Aorta (tissue), 5 donors: ENCODE measurements around the gene AKAP13. TPM values are rescaled to one million over a fixed set of nuclear protein-coding genes. Genes with fewer than 3 reads are reported as not detected.

Source experiments
- ATAC-seq: fragments of 200-7000 bp; cut with Tn5 transposase; one replicate; pipeline ENCODE4 v1.9.1; 2022; ENCODE audit warnings: moderate library complexity; ENCODE audit not compliant: low FRiP score
- DNase-seq, 2 donors: peaks; one replicate each; pipeline ENCODE4 v3.0.0-alpha.2; 2020
- H3K27ac ChIP-seq, 2 donors: one replicate each; pipeline ENCODE4 v1.5.1; 2013; ENCODE audit warnings: low read length in 2 of 2, mild to moderate bottlenecking in 2 of 2, moderate library complexity in 2 of 2, control low read depth in 1 of 2, inconsistent platforms in 1 of 2, low read depth in 1 of 2
- H3K27me3 ChIP-seq, 2 donors: one replicate each; pipeline ENCODE4 v1.6.1; 2013; ENCODE audit warnings: control low read depth in 1 of 2, low read length in 1 of 2, mild to moderate bottlenecking in 1 of 2, moderate library complexity in 1 of 2; ENCODE audit not compliant: insufficient read depth in 2 of 2, control insufficient read depth in 1 of 2
- H3K36me3 ChIP-seq, 2 donors: one replicate each; pipeline ENCODE4 v1.6.1; 2013; ENCODE audit warnings: control low read depth in 1 of 2, low read length in 1 of 2, mild to moderate bottlenecking in 1 of 2; ENCODE audit not compliant: insufficient read depth in 2 of 2, control insufficient read depth in 1 of 2
- H3K4me1 ChIP-seq, 2 donors: one replicate each; pipeline ENCODE4 v1.6.1; 2013; ENCODE audit warnings: low read length in 2 of 2, control low read depth in 1 of 2, mild to moderate bottlenecking in 1 of 2, moderate library complexity in 1 of 2; ENCODE audit not compliant: insufficient read depth in 2 of 2, control insufficient read depth in 1 of 2
- H3K4me3 ChIP-seq, 2 donors: one replicate each; pipeline ENCODE4 v1.5.1; 2013; ENCODE audit warnings: low read length in 2 of 2, control low read depth in 1 of 2, mild to moderate bottlenecking in 1 of 2
- H3K9me3 ChIP-seq: one replicate; pipeline ENCODE4 v1.6.1; 2013; ENCODE audit warnings: mild to moderate bottlenecking, low read length; ENCODE audit not compliant: control insufficient read depth
- WGBS, 2 donors: extraction: QIAGEN DNeasy Blood & Tissue Kit; methylation state at CpG; one replicate each; pipeline ENCODE4 v1.1.7; 2013; 5-methylcytosine and 5-hydroxymethylcytosine counted together
- intact Hi-C, 2 donors: fragments of 100-400 bp; cut with DNase I; formaldehyde crosslinking; loops; one replicate each; pipeline versions ENCODE4 v1.14.2 to v1.15.0; 2022
- polyA plus RNA-seq, 2 donors: library from polyadenylated mRNA; stranded (reverse); fragments of 200-250 nt; gene quantifications; one replicate each; pipeline ENCODE4 v1.2.3, GENCODE V29; 2013
- total RNA-seq, 2 donors: library from RNA; stranded (reverse); fragmentation: NEBNext Ultra II Directional; extraction: Animal tissue kit (Norgen Biotek cat#: 25700); gene quantifications; one replicate each; pipeline ENCODE4 v1.2.1, GENCODE V29; 2021
- donor health status: healthy with polysubstance abuse.
- donor health status: Bipolar disorder and iron deficiency.
- donor health status: DM: no; HTN: no; CAD: no.
- donor health status: DM: no; HTN: no; CAD: no.
- donor health status: DM: yes; HTN: yes; CAD: no.

The AKAP13 gene
- total and polyA plus RNA-seq, 4 donors: 29.6 to 267 (median 138) TPM

DNA sequence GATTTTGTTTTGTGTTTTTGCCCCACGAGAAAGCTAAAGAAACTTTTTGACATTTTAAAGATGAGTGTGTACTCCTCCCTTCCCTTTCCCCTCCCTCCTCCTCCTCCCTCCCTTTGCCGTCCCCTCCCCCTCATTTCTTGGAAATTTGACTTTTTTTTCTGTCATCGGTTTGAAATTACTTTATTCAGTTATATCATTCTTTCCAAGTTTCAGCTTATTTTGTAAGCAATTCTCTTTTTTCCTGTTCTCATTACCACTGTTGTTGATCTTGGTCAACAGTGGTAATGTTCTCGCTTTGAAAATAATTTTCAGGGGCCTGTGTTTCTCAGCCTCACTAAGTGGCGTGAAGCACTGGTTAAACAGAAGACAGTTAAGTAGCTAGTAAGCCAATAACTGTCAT, 178.4 kb downstream of the AKAP13 start:
- H3K27me3 ChIP-seq: no peaks in the 10 kb centered on the region
- WGBS, 2 donors: 27 to 52% methylated on average over 5 of the region's 5 CpGs
- DNase-seq (no peak), ATAC-seq (no peak)
- no peak overlapping the region for H3K4me3 ChIP-seq
- peaks cover 0 to 5% of the 10 kb centered on the region in 2 donors for H3K4me1 ChIP-seq
- intact Hi-C loops: no loop called here
- no peak overlapping the region for H3K27ac ChIP-seq
- no peaks in the 10 kb centered on the region for H3K36me3 ChIP-seq
- no peaks in the 10 kb centered on the region for H3K9me3 ChIP-seq

DNA sequence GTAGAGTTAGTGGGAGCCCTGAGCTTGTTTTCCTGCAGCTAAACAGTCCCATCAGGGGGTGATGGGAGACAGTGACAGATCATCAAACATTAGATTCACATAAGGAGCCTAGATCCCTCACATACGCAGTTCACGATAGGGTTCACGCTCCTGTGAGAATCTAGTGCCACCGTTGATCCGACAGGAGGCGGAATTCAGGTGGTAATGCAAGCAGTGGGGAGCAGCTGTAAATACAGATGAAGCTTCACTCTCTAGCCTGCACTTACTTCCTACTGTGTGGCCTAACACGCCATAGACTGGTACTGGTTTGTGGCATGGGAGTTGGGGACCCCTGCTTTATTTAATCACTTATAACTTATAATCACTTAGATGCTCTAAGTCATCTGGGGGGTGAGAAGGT, 179.1 kb downstream of the AKAP13 start:
- Histone ChIP-seq H3K4me1 (peaks cover 0 to 5% of the 10 kb centered on the region in 2 donors), H3K27ac (no peak overlapping the region)
- 86 to 89% methylated on average over 7 of the region's 7 CpGs for WGBS, 2 donors

DNA sequence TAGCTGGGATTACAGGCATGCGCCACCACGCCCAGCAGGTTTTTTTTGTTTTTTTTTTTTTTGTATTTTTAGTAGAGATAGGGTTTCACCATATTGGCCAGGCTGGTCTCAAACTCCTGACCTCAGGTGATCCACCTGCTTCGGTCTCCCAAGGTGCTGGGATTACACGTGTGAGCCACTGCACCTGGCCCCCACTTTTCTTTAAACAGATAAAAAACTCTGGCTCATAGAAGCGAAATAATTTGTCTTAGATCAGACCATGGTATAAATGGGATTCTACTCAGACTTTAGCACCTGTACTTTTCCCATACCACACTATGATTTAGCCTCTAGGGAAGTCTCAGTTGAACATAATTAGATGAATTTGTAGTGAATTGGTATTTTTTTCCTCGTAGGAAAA, 182.4 kb downstream of the AKAP13 start:
- intact Hi-C loops: no loop called here
- Histone ChIP-seq H3K27me3 (no peaks in the 10 kb centered on the region), H3K9me3 (no peaks in the 10 kb centered on the region), H3K4me1 (peaks cover 0 to 5% of the 10 kb centered on the region in 2 donors), H3K4me3 (no peak overlapping the region), H3K36me3 (no peaks in the 10 kb centered on the region), H3K27ac (no peak overlapping the region)
- no peak for ATAC-seq
- DNase-seq: no peak
- 93 to 99% methylated on average over 6 of the region's 6 CpGs for WGBS, 2 donors

More for the DNA sequence above, 179.1 kb downstream of the AKAP13 start:
- ATAC-seq (no peak), DNase-seq (no peak)
- H3K36me3 ChIP-seq: no peaks in the 10 kb centered on the region
- intact Hi-C loops: no loop called here
- H3K4me3 ChIP-seq: no peak overlapping the region
- no peaks in the 10 kb centered on the region for H3K27me3 ChIP-seq
- H3K9me3 ChIP-seq: no peaks in the 10 kb centered on the region

DNA sequence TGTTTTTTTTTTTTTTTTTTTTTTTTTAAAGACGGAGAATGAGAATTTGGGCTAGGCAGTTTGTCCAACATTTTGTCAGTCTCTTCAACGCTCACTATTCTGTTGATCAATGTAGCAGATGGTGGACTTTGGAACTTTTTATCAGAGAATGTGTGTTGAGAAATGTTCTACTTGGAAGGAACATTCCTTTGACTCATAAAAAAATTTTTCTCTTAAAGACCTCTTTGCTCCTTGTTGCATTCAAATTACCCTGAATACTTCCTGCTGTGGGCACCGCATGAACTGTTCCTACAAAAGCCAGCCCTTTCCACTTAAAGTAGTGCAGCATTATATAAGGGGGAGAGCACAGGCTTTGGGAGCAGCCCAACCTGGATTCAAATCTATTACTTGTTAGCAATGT, 182.9 kb downstream of the AKAP13 start:
- peaks cover 0 to 5% of the 10 kb centered on the region in 2 donors for H3K4me1 ChIP-seq
- intact Hi-C loops: no loop called here
- H3K27ac ChIP-seq: no peak overlapping the region
- H3K4me3 ChIP-seq: no peak overlapping the region
- 6 to 11% methylated on average over 3 of the region's 3 CpGs for WGBS, 2 donors
- H3K27me3 ChIP-seq: no peaks in the 10 kb centered on the region
- no peaks in the 10 kb centered on the region for H3K9me3 ChIP-seq
- DNase-seq (no peak), ATAC-seq (no peak)
- H3K36me3 ChIP-seq: no peaks in the 10 kb centered on the region

DNA sequence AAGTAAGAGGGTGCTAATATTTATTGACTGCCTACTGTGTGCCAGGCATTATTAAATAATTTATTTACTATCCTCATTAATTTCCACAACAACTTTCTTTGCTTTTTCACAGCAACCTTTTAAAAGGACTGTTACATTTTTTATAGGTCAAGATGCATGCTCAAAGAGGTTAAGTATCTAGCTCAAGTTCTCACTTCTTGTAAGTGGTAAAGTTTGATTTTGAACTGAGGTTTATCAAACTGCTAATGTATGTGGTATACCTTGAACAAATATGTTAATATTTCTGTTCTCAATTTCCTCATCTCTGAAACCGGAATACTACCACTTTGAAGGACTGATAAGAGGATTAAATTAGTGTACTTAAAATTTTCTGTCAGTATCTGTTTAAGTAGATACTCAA, 183.3 kb downstream of the AKAP13 start:
- DNase-seq (no peak), ATAC-seq (no peak)
- no peak overlapping the region for H3K27ac ChIP-seq
- no peaks in the 10 kb centered on the region for H3K9me3 ChIP-seq
- H3K36me3 ChIP-seq: no peaks in the 10 kb centered on the region
- no peak overlapping the region for H3K4me3 ChIP-seq
- peaks cover 0 to 5% of the 10 kb centered on the region in 2 donors for H3K4me1 ChIP-seq
- no peaks in the 10 kb centered on the region for H3K27me3 ChIP-seq
- intact Hi-C loops: no loop called here
- 81 to 91% methylated on average over 1 of the region's 1 CpG for WGBS, 2 donors

DNA sequence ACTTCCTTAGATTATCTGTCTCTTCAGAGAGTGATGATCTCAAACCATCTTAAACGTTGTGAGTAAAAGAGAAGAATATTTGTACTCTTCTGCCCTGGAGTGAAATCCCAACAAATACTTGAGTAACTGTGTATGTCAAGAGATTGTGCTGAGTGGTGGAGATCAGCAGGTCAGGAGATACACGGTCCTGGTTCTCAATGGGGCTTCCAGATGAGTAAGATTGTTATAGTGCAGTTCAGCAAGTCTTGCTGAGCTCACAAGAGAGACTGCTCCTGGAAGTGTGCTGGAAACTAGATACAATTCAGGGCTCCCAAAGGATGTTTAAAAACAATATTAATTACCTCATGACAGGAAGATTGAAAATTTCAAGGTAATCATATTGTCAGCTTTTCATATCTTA, 184.3 kb downstream of the AKAP13 start:
- no peak for ATAC-seq

DNA sequence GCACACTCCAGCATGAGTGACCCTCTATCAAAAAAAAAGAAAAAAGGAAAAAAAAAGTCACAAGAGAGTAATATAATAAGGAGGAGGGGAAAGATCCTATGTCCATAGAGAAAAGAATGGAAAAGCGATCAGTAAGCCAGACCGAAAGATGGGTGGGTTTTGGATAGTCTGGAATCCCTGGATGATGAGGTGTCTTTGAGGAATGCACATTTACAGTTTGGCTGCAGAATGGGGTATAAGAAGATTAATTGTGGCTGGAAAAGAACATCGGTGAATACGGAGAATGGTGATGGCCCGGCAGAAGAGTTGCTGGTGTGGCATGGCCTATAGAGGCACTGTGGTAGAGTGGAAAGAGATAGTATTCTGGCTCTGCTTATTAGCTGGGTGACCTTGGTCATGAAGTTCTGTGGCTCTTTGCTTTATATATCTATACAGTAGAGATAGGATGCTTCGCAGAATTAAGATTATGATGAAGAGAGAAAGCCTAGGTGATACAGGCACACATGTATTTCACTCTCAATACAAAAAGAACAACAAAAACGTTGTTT, 187.9 kb downstream of the AKAP13 start:
- WGBS, 2 donors: 94 to 96% methylated on average over 7 of the region's 7 CpGs
- no peak for DNase-seq
- Histone ChIP-seq H3K9me3 (no peaks in the 10 kb centered on the region), H3K4me3 (no peak overlapping the region), H3K36me3 (no peaks in the 10 kb centered on the region), H3K27me3 (no peaks in the 10 kb centered on the region), H3K27ac (no peak overlapping the region), H3K4me1 (no peaks in the 10 kb centered on the region)
- ATAC-seq: no peak
- intact Hi-C loops: no loop called here

More for the DNA sequence above, 184.3 kb downstream of the AKAP13 start:
- Histone ChIP-seq H3K4me3 (no peak overlapping the region), H3K9me3 (no peaks in the 10 kb centered on the region), H3K36me3 (no peaks in the 10 kb centered on the region), H3K4me1 (peaks cover 0 to 2% of the 10 kb centered on the region in 2 donors), H3K27ac (no peak overlapping the region), H3K27me3 (no peaks in the 10 kb centered on the region)
- intact Hi-C loops: no loop called here
- WGBS, 2 donors: 82% methylated on average over 2 of the region's 2 CpGs
- DNase-seq: no peak

DNA sequence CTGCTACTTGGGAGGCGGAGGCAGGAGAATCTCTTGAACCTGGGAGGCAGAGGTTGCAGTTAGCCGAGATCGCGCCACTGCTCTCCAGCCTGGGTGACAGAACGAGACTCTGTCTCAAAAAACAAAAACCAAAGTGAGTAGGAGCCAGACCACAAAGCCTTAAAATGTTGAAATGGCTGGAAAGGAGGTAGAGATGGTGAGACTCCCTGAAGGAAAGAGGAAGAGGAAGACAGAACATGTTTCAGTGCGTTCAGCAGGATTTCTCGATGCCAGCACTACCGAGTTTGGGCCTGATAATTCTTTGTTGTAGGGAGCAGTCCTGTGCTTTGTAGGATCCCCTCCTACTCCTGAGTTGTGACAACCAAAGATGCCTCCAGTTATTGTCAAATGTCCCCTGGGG, 189.9 kb downstream of the AKAP13 start:
- no peaks in the 10 kb centered on the region for H3K9me3 ChIP-seq
- no peak for DNase-seq
- H3K36me3 ChIP-seq: no peaks in the 10 kb centered on the region
- H3K4me3 ChIP-seq: no peak overlapping the region
- intact Hi-C loops: loop anchor here in 1 of 2 donors (10.0 kb wide), 1 partner anchor 216 kb away; no protein-coding TSS in a partner anchor
- no peak overlapping the region for H3K27ac ChIP-seq
- H3K27me3 ChIP-seq: no peaks in the 10 kb centered on the region
- no peak for ATAC-seq
- WGBS, 2 donors: 96 to 97% methylated on average over 8 of the region's 8 CpGs
- H3K4me1 ChIP-seq: no peaks in the 10 kb centered on the region

DNA sequence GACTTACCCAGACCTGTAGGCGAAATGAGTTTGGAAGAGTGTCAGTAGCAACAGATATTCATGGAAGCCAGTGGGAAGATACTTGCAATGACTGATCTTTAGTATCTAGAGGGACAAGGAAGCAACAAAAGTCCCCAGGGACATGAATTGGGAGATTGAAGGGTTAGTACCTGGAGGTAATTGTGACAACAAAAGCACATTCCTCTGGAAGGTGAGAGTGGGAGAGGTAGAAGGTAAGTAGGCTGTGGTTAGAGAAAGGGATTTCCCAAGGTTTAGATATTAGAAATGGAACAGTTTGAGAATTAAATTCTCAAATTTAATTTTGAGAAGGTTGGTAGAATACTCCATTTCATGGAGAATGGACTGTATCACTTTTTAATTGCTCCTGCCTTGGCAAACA, 191.4 kb downstream of the AKAP13 start:
- WGBS, 2 donors: 95 to 97% methylated on average over 1 of the region's 1 CpG
- intact Hi-C loops: loop anchor here in 1 of 2 donors (10.0 kb wide), 1 partner anchor 217 kb away; no protein-coding TSS in a partner anchor
- DNase-seq (no peak), ATAC-seq (no peak)
- H3K27me3 ChIP-seq: no peaks in the 10 kb centered on the region
- no peaks in the 10 kb centered on the region for H3K9me3 ChIP-seq
- no peak overlapping the region for H3K27ac ChIP-seq
- peaks cover 3 to 5% of the 10 kb centered on the region in 2 donors for H3K4me1 ChIP-seq
- H3K36me3 ChIP-seq: no peaks in the 10 kb centered on the region
- no peak overlapping the region for H3K4me3 ChIP-seq
